GOT3 (cell line): ENCODE data around the gene GLIPR1L1.

Source experiments
- DNase-seq: peaks from one replicate; lab custom pipeline; 2025; ENCODE audit warnings: mixed read lengths; lab: John Stamatoyannopoulos, UW

GLIPR1L1 gene

DNA sequence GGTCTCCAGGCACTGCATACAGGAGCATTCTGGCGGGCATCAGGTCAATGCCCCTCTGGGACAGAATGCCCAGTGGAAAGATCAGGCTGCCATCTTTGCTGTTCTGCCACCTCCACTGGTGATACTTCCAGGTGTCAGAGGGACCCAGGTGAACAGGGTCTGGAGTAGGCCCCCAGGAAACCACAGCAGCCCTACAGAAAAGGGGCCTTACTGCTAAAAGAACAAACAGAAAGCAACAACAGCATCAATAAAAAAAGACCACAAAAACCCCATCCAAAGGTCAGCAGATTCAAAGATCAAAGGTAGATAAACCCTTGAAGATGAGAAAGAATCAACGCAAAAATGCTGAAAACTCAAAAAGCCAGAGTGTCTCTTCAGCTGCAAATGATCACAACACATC is 15.9 kb downstream of the GLIPR1L1 start:
- no peak for DNase-seq

GRCh38 chr12:75354011-75354410 is 19.5 kb downstream of the GLIPR1L1 start:
- no peak for DNase-seq

GRCh38 chr12:75360920-75361319 is 26.4 kb downstream of the GLIPR1L1 start:
- DNase-seq = no peak

- no peak for DNase-seq
Observed at GRCh38 chr12:75361408-75361807, 26.9 kb downstream of the GLIPR1L1 start.

GRCh38 chr12:75364919-75365318 is 30.4 kb downstream of the GLIPR1L1 start:
- DNase-seq = no peak

- no peak for DNase-seq
Observed at GRCh38 chr12:75366629-75367028, 32.2 kb downstream of the GLIPR1L1 start.

GRCh38 chr12:75374971-75375370 is 40.5 kb downstream of the GLIPR1L1 start:
- no peak for DNase-seq

DNA sequence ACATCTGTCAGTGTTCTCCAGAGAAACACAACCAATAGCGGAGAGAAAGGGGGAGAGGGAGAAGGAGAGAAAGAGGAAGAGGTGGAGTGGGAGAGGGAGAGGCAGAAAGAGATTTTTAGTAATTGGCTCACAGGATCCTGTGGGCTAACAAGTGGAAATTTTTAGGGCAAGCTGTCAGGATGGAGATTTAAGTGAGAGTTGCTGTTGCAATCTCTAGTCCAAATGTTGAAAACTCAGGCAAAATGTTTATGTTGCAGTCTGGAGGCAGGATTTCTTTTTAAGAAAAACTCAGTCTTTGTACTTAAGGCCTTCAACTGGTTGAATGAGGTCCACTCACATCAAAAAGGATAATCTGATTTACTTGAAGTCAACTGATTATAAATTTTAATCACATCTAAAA is 43.9 kb downstream of the GLIPR1L1 start:
- no peak for DNase-seq

- DNase-seq = no peak
Observed at GRCh38 chr12:75389061-75389460, 54.6 kb downstream of the GLIPR1L1 start.

GRCh38 chr12:75389706-75390105 is 55.2 kb downstream of the GLIPR1L1 start:
- no peak for DNase-seq

DNA sequence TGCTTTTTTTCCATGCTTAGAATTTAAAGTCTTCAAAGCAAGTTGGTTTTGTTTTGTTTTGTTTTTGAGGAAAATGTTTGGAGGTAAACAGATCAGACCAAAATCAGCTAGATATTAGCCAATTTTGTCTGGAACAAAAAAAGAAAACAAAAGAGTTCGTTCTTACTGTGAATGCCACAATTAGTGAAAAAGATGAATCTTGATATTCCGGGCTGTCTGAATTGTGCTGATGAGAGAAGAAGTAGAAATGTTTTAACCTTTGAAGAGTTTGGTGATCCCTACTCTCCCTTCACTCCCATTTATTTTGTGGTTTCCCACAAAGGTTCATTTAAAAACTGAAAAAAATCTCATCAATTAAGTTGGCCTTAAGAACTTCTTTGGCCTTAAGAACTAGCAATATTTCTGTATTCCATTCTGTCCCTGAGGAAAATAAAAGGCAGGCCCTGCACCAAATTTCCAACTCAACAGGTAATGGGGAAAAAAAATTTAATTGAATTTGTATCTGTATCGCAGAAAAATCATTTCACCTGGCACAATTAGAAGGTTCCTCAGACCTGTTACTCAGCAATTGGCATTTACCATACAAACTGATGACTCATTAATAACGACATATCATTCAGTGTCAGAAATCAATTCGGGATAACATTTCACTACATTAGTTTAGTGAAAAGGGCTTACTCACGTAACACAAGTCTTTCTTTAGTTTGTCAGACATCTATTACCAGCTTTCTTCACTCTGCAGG is 55.9 kb downstream of the GLIPR1L1 start:
- no peak for DNase-seq

GRCh38 chr12:75390899-75391538 is 56.5 kb downstream of the GLIPR1L1 start, which contains the start of gene GLIPR1L2:
Gene GLIPR1L2 (plus strand): TSS chr12:75391089. CDS start chr12:75391117, 28 bp downstream.
- peak; percentile 65 for DNase-seq

DNA sequence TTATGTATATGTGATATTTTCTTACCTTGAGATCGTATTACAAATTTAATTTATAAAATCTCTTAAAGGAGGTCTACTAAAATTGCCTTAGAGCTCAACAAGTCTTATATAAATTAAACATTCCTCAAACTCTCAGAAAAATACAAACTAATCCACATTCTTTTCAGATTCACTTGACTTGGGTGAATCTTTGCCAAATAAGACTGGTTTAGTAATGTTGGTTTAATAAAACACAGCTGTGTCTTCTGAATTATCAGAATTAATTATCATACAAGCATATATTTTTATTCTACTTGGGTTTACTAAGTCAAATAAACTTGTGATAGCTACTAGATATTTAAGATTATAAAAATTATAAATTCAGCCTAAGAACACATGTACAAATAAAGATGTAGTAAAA is 69.8 kb downstream of the GLIPR1L1 start:
- DNase-seq = no peak

DNA sequence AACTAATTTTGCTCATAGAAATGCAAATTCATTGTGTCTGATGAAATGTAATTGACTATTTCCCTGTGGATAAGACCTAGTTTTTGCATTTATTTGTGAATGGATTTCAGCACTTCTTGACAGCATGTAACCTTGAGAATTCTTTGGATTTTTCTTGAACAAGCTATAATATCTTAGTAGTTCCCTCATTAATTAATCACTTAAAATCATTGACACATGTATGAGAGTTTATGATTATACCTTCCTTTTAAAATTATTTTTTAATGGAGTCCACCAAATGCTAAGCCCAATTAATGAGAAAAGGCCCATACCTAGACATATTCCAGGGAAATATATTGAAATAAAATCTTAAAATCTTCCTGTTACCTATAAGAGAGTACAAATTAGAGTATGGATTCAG is 73.2 kb downstream of the GLIPR1L1 start:
- no peak for DNase-seq

- DNase-seq = no peak
Observed at GRCh38 chr12:75409830-75410229, 75.4 kb downstream of the GLIPR1L1 start.

DNA sequence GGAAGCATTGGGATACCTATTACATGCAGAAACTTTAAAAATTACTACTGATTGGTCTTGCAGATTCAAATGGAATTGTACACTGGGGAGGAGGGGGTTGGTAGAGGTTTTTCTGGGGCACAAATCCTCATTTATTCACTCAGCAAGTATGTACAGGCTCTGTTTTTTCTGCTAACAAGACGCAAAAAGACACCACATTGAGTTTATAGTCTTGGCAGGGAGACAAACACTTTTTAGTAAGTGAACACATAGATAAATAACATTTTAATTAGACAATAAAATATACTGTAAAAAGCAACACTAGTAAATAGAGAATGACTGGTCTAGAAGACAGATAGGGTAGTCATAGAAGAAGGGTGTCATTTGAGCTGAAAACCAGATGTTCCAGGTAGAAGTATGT is 80.2 kb downstream of the GLIPR1L1 start:
- no peak for DNase-seq

- DNase-seq = no peak
Observed at GRCh38 chr12:75419841-75420240, 85.4 kb downstream of the GLIPR1L1 start.
